Measurements from ENCODE around the gene ITLN2. TPM values are rescaled to one million over a fixed set of nuclear protein-coding genes. Genes with fewer than 3 reads are reported as not detected.

Gene ITLN2
- not detected in 2 replicates for total RNA-seq

DNA sequence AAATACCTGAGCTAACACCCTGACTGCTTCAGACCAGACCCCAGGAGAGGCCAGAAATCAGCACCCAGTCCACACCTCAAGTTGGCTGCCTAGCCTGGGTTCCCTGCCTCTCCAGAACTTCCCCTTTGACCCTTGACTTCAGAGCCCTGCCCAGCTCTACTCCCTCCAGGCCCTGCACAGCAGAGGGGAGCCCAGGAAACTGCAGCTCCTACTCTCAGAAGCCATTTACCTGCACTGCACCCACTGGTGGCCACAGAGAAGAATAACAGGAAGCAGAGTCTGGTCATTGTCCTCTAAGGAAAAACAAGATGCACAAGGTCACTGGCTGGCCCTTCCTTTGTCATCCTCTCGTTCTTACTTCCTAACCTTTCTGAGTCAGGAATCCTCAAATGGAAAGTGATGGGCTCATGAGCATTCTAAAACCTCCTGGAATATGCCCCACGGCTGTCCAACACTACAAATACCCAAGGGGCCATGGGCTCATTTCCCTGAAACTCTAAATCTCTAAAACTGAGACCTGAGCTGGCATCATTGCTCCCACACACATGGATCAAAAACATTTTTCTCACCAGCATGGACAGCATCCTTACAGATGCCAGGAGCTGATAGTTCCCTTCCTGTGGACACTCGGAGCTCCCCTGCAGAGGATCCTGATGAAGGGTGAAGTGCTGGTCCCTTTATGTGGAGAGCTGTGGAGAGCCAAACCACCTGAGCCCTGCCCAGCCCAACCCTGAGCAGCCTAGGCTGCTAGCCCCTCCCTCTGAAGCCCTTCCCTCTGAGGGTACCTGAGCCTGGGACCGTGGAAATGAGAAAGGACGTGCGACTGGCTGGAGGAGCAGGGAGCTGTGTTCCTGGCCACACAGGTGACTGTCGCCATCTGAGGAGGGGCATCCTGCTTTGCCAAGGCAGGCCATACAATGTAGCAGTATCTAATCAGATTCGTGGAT lies at the start of gene ITLN2:
ITLN2 (minus strand) TSS at position 652 of the 947 bp plus-strand sequence; CDS start at position 584, 68 bp downstream.

Other genes with a start within 250 kb of the ITLN2 start
- gene CD48, start 243.0 kb downstream of the ITLN2 start, total RNA-seq = not detected in 2 replicates
- not detected in 2 replicates for gene SLAMF7, start 215.6 kb downstream of the ITLN2 start, total RNA-seq
- gene LY9, start 158.6 kb downstream of the ITLN2 start, total RNA-seq = not detected in 2 replicates
- gene CD244, start 91.9 kb downstream of the ITLN2 start, total RNA-seq = not detected in 2 replicates
- not detected in 2 replicates for gene ITLN1, start 69.6 kb downstream of the ITLN2 start, total RNA-seq
- gene F11R, start 66.3 kb upstream of the ITLN2 start, total RNA-seq = 0.53 and 0.86 TPM in 2 replicates
- 0.86 and 2.5 TPM in 2 replicates for gene TSTD1, start 84.2 kb upstream of the ITLN2 start, total RNA-seq
- gene USF1, start 91.2 kb upstream of the ITLN2 start, total RNA-seq = 65.7 and 69.8 TPM in 2 replicates
- not detected in 2 replicates for gene ARHGAP30, start 115.1 kb upstream of the ITLN2 start, total RNA-seq
- under 0.01 and 1.4 TPM in 2 replicates for gene NECTIN4, start 134.7 kb upstream of the ITLN2 start, total RNA-seq
- gene KLHDC9, start 143.6 kb upstream of the ITLN2 start, total RNA-seq = 2.5 and 4.0 TPM in 2 replicates
- gene PFDN2, start 163.2 kb upstream of the ITLN2 start, total RNA-seq = 36.3 and 83.5 TPM in 2 replicates
- gene NIT1, start 163.3 kb upstream of the ITLN2 start, total RNA-seq = 43.8 and 61.1 TPM in 2 replicates
- 31.4 and 31.9 TPM in 2 replicates for gene DEDD, start 177.9 kb upstream of the ITLN2 start, total RNA-seq
- gene UFC1, start 199.2 kb upstream of the ITLN2 start, total RNA-seq = 90.9 and 113 TPM in 2 replicates
- 8.1 and 12.2 TPM in 2 replicates for gene USP21, start 204.7 kb upstream of the ITLN2 start, total RNA-seq
- 12.4 and 32.0 TPM in 2 replicates for gene PPOX, start 211.6 kb upstream of the ITLN2 start, total RNA-seq
- gene B4GALT3, start 222.7 kb upstream of the ITLN2 start, total RNA-seq = 36.0 and 42.1 TPM in 2 replicates
- 9.5 and 14.5 TPM in 2 replicates for gene ADAMTS4, start 244.2 kb upstream of the ITLN2 start, total RNA-seq
- 134 and 138 TPM in 2 replicates for gene NDUFS2, start 247.6 kb upstream of the ITLN2 start, total RNA-seq